SK-N-SH treated with all-trans-retinoic acid at 6 μM for 48 hours (cell line): Measurements from ENCODE around the gene EML2.

Experiments used
- ARNTL ChIP-seq: fragments of 450-650 bp; formaldehyde crosslinking; IDR thresholded peaks from 2 replicates; pipeline ENCODE4 v1.5.0; 2020; ENCODE audit warnings: low read depth, mild to moderate bottlenecking, moderate library complexity, borderline replicate concordance
- PATZ1 ChIP-seq: fragments of 250-450 bp; sonication (Bioruptor Pico); IDR thresholded peaks from 2 replicates; pipeline ENCODE4 v1.8.0; 2020; ENCODE audit warnings: mild to moderate bottlenecking, moderate library complexity, borderline replicate concordance
- TCF4 ChIP-seq: fragments of 250-450 bp; sonication (Bioruptor Pico); IDR thresholded peaks from 2 replicates; pipeline ENCODE4 v1.8.0; 2021; ENCODE audit warnings: mild to moderate bottlenecking, moderate library complexity, borderline replicate concordance
- TOX ChIP-seq: fragments of 250-450 bp; sonication (Bioruptor Pico); IDR thresholded peaks from 2 replicates; pipeline ENCODE4 v1.8.0; 2021; ENCODE audit warnings: mild to moderate bottlenecking, moderate library complexity, borderline replicate concordance
- ZFP3 ChIP-seq: fragments of 250-450 bp; sonication (Bioruptor Pico); IDR thresholded peaks from 2 replicates; pipeline ENCODE4 v1.5.0; 2020; ENCODE audit warnings: mild to moderate bottlenecking, moderate library complexity
- ZNF70 ChIP-seq: fragments of 450-650 bp; formaldehyde crosslinking; IDR thresholded peaks from 2 replicates; pipeline ENCODE4 v1.5.0; 2020; ENCODE audit warnings: mild to moderate bottlenecking, moderate library complexity
- ZNF8 ChIP-seq: fragments of 450-650 bp; formaldehyde crosslinking; IDR thresholded peaks from 2 replicates; pipeline ENCODE4 v1.5.0; 2020; ENCODE audit warnings: mild to moderate bottlenecking, moderate library complexity

- TF ChIP-seq ARNTL: no peak
- no peak for TF ChIP-seq PATZ1 (CRISPR knock-in tag)
- TF ChIP-seq TOX: no peak
- no peak for TF ChIP-seq TCF4 (CRISPR knock-in tag)
- no peak for TF ChIP-seq ZNF8 (CRISPR knock-in tag)
- no peak for TF ChIP-seq ZNF70 (CRISPR knock-in tag)
- TF ChIP-seq ZFP3: no peak
Measured at GRCh38 chr19:45676851-45677263, 37.7 kb upstream of the EML2 start.
